ENCODE data around the gene GRIN3B.

GRCh38 chr19:982567-983170 is 17.6 kb upstream of the GRIN3B start:
- no peak for TF ChIP-seq EZH2phosphoT487 (IDR thresholded peaks at IDR 0.05; ENCODE audit: insufficient read depth, low read depth)
- no peak for TF ChIP-seq EZH2 (IDR thresholded peaks at IDR 0.05; ENCODE audit: insufficient read depth, poor library complexity, severe bottlenecking)
